CD4-positive, alpha-beta T cell treated with Interleukin-17A for 4 hours (primary cell): ENCODE measurements around the gene HIKESHI.
"Not testable (repeated sequence)": the region's sequence is repeated elsewhere in the genome, so short reads cannot be mapped to it uniquely, and the experiment has no call there.

Source experiments
- DNase-seq: peaks from one replicate; pipeline ENCODE4 v3.0.0-alpha.2; 2020; ENCODE audit warnings: mixed read lengths

The HIKESHI gene

DNA sequence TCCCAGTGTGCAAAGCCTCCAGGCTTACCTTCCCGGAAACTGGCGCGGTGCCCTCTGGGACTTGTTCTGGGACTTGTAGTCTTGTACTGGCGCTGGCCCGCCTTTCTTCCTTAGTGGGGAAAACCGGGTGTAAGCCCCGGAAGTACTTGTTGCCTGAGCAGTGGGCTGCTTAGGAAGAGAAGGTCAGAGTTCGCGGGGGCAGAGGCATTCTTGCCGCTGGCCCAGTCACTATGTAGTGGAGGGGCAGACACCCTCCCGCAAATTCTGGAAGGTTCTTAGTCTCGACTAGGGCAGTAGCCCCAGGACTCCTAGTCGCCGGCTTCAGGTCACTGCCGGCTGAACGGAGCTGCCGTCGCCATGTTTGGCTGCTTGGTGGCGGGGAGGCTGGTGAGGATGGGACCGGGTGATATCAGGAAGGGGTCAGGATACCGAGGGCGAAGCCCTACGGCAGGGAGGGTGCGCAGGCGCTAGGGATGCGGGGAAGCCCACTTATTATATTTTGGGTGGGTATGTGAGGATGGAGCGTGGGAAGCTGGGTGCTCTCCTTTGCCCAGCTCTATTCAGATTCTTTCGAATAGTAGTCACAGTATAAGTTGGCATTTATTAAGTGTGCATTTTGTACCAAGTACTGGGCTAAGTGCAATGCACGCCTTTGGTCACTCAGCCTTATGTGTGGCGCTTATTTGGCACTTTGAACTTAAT is at the start of gene HIKESHI:
TSS of gene HIKESHI (plus strand) at position 149 of the 702 bp plus-strand sequence. CDS start at position 358, 209 bp downstream.
- peak; percentile 96 for DNase-seq

- DNase-seq = no peak
Measured at GRCh38 chr11:86255896-86256295, 46.1 kb upstream of the HIKESHI start.

DNA sequence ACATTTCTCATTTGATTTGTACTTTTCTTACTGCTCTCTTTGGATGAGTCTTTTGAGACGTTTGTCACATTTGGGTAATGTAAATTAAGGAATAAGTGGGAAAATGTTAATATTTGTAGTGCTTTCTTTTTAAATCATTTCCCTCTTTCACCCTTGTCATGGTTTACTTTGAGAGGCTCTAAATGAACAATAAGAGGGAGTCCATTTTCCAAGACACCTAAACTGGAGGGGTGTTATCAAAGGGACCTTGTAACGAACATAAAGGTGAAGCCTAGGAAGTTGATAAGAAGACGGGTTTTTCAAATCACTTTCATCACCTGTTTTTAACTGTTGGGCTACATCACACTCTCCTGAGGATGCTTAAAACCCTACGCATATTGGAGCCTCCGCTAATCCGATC is 45.4 kb upstream of the HIKESHI start:
- DNase-seq = no peak

- no peak for DNase-seq
Measured at GRCh38 chr11:86257446-86257845, 44.6 kb upstream of the HIKESHI start.

- DNase-seq = no peak
Measured at GRCh38 chr11:86259730-86260129, 42.3 kb upstream of the HIKESHI start.

GRCh38 chr11:86261328-86261727 is 40.7 kb upstream of the HIKESHI start:
- no peak for DNase-seq

- no peak for DNase-seq
Measured at GRCh38 chr11:86262387-86262786, 39.7 kb upstream of the HIKESHI start.

DNA sequence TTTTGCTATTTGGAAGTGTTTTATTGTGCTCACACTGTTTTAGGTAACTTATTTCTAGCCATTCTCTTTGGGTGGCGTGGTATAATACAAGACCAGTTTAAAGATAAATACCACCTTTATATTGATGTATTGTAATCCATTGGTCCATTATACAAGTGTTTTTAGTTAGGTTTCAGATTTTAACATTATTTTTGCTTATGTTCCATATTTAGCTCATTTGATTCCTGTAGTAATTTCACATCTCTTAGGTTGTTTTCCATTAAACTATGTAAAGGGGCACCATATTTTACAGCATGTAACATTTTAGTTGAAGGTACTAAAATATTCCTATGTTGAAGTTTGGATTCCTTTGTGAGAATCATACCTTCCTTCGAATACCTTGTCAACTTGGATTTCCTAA is 37.4 kb upstream of the HIKESHI start:
- DNase-seq = no peak

DNA sequence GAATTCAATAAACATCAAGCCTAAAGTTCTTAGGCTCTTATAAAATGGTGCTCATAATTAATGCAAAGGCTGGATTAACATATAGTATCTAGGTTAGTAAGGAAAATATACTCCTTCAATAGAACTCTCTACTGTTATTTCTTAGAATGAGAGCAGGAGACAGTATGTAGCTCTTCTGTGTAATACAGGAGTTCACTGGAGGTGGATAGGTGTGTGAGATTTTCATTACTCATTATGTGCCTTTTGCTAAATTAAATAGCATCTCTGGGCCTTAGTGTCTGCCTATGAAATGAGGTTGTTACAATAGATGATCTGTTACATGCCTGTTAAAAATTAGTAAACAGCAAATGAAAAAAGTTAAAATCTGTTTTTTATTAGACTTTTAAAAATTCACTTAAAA is 36.8 kb upstream of the HIKESHI start:
- DNase-seq = no peak

GRCh38 chr11:86269645-86270044 is 32.4 kb upstream of the HIKESHI start:
- no peak for DNase-seq

DNA sequence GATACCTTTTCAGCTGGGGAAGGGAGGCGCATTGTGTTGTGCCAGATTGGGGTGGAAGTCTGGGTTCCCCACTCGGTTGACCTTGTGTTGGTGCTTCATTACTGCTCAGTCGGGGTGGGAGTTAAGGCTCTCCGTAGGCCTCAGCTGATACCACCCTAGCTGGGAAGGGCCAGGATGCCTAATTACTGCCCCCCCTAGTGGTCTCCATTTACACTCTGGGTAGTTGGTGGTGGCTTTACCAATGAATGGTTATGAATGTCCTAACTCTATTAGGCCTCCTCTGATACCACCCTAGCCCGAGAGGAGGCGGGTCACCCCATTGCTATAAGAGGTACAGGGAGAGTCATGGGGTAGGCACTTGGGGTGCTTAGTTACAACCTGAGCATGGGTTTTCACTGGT is 27.5 kb upstream of the HIKESHI start:
- DNase-seq = no peak

DNA sequence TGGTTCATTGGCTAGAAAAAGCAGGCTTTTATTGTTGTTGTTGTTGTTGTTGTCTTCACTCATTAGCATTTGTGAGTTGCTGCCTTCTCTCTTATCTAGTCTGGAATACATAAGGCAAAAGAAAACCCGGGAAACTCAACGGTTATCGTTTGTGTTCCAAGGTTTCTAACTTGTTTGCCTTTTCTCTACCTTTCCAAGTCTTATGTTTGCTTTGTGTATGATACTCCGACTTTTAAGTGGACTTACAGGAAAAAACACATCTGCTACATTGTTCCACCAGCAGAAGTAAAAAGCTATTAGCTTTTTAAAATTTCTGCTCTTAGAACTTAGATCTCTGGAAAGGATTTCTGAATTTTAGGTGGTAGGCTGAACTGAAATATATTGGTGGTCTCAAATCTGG is 27.0 kb upstream of the HIKESHI start:
- DNase-seq = no peak

- no peak for DNase-seq
Measured at GRCh38 chr11:86275493-86276370, 26.3 kb upstream of the HIKESHI start.

DNA sequence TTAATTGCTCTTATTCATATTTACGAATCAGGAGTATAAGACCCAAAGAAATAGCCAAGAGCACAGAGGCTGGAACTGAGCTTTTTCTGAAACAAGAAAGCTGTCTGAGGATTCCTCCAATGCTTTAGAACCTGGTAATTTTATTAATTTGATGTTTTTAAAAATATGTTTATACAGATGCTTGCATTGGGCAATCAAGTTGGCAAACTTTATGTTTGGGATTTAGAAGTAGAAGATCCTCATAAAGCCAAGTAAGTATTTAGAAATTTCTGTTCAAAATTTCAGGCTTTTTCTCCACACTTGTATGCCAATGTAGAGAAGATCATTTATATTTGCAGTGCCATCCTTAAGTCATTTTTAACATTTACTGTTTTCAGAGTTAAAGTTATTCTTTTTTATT is 24.3 kb upstream of the HIKESHI start:
- DNase-seq = no peak

- DNase-seq = no peak
Measured at GRCh38 chr11:86278226-86278625, 23.8 kb upstream of the HIKESHI start.

- DNase-seq = no peak
Measured at GRCh38 chr11:86279747-86280146, 22.3 kb upstream of the HIKESHI start.

- no peak for DNase-seq
Measured at GRCh38 chr11:86287468-86287796, 14.6 kb upstream of the HIKESHI start.

DNA sequence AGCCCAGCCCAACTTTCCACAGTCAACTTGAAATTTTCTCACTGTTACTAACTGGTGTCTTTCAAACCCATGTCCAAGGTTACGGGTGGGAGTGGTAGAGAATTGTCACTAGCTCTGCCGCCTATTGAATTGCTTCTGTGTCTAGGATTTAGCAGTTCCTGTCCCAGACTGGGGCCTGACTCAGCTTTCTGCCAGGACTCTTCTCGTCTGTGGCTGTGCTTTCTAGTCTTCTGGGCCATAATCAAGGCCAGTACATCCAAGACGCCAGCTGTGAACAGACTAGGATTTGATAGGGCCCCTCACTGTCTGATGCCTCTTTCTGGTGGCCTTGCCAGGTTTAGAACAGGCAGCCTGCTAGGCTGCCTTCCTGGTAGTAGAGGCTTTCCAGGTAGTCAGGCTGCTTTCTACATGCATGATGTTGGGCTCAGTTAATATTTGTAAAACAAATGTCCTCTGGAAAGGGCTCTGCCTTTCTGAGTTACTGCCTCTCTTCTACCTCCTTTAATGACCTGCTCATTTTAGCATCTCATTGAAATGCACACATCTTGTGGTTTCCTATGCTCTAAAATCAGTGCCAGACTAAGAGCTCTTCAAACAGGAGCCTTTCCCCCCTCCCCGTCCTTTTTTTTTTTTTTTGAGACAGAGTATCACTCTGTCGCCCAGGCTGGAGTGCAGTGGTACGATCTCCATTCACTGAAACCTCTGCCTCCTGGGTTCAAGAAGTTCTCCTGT is 13.1 kb upstream of the HIKESHI start:
- DNase-seq = no peak

- DNase-seq = not testable (repeated sequence)
Measured at GRCh38 chr11:86289508-86290280, 12.3 kb upstream of the HIKESHI start.

DNA sequence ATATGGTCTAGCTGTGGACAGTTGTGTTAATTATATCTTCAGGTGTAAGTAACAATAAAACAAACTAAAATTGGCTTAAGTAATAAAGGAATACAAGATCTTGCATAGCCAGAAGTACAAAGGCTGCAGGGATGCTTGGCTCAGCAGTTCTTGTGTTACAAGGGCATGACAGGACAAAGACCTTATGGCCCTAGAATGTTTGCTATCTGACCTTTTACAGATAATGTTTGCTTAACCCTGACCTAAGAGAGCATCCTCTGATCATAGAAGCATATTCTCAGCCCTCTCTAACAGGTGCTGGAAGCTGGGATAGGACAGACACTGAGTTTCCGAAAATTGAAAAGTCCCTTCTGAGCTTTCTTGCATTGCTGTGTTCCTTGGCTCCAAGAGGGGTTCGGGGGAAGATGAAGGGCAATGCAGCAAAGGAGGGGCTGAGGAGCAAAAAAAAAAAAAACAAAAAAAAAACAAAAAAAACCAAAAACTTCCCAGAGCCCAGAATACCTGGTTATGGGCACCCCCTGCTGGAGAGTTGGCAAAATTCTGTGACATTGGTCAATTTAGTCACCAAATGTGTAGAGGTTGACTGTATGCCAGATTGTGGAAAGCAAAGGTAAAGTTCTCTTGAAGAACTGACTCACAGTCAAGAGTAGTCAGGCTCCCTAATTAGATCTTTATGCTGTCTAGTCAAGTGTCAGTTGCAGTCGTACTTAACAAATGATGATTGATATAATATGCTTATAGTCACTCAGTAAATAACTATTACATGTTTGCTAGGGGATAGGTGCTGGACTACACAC is 10.4 kb upstream of the HIKESHI start:
- peak; percentile 72 for DNase-seq

DNA sequence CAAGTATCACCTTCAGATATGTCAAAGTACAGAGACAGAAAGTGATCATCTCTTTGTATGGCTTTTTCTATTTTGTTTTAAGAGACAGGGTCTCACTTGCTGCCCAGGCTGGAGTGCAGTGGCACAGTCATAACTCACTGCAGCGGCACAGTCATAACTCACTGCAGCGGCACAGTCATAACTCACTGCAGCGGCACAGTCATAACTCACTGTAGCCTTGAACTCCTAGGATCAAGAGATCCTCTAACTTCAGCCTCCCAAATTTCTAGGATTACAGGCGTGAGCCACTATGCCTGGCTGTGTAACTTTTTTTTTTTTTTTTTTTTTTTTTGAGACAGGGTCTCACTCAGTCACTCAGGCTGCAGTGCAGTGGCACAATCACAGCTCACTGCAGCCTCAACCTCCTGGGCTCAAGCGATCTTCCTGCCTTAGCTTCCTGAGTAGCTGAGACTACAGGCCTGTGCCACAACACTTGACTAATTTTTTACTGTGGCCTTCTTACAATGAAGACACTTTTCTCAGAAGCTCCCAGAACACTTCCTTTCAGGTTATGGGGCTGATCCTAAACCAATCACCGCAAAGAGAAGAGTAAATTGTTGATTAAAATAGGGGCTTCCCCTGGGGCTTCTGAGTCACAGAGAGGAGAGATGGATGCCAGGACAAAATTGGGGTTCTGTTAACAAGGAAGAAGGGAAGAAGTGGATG is 9.0 kb upstream of the HIKESHI start:
- DNase-seq = no peak
